ENCODE results near the gene TAS2R60.

DNA sequence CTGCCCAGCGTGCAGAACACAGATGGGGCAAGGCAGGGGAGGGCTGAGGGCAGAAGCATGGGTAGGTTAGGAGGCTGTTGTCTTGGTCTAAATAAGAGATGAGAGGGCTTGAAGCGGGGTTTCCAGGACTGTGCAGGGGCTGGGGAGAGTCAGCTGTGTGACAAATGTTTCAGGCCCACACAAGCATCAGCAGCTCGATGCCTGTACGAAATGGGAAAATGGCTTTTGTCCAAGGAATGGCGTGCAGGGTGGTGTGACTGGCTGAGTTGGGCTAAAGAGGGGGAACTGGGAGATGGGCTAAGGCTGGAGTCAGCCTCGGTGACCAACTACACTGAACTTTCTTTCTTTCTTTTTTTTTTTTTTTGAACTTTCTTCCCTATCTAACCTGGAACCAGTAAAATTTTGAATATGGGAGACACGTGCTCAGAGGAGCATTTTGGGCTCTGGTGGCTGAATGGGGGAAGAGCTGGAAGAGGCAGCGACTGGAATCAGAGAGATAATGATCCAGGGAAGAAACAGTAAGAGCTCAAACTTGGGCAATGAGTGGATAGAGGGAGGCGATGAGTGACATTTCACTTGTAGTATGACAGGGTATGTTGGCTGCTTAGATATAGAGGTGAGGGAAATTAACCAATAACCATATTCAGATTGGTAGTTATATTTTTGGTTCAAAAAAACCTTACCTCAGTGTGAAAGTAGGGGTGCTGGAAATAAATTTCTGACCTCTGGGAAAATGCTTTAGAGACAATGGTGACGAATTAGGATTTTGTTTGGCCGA, 24.4 kb upstream of the TAS2R60 start:
- TF ChIP-seq, protein P1, sequence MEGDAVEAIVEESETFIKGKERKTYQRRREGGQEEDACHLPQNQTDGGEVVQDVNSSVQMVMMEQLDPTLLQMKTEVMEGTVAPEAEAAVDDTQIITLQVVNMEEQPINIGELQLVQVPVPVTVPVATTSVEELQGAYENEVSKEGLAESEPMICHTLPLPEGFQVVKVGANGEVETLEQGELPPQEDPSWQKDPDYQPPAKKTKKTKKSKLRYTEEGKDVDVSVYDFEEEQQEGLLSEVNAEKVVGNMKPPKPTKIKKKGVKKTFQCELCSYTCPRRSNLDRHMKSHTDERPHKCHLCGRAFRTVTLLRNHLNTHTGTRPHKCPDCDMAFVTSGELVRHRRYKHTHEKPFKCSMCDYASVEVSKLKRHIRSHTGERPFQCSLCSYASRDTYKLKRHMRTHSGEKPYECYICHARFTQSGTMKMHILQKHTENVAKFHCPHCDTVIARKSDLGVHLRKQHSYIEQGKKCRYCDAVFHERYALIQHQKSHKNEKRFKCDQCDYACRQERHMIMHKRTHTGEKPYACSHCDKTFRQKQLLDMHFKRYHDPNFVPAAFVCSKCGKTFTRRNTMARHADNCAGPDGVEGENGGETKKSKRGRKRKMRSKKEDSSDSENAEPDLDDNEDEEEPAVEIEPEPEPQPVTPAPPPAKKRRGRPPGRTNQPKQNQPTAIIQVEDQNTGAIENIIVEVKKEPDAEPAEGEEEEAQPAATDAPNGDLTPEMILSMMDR (conservative IDR thresholded peaks at IDR 0.05): no peak
- TF ChIP-seq ZFX (IDR thresholded peaks at IDR 0.05): no peak
